ENCODE results near the gene BAZ2B.

Gene BAZ2B

DNA sequence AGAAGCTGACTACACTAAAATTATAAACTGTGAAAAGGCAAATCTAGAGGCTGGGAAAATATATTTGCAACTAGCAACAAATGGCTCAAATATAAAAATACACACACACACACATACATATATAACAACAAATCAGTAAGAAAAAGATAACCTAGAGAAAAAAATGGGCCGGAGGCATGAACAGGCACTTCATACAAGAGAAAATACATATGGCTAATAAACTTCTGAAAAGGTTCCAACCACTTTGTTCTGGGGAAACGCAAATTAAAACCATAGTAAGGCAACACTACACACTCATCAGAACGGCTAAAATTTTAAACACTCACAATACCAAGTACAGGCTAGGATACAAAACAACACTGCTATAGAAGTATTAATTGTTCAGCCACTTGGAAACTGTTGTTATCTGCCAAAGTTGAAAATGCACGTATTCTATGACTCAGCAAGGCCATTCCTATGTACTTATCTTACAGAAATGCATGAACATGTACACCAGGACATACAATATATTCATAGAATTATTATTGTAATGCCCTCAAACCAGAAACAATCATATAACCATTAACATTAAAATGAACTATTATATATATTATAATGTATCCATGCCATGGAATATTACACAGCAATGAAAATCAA is 345.5 kb downstream of the BAZ2B start:
- H3K27me3 ChIP-seq (ENCODE audit: low read depth, low read length) = no peaks in the 10 kb centered on the region
- no peaks in the 10 kb centered on the region for H3K9me3 ChIP-seq (ENCODE audit: control insufficient read depth in 1 of 2, low read length in 2 of 2)
- peaks cover 0 to 12% of the 10 kb centered on the region in 2 donors for H3K4me1 ChIP-seq (ENCODE audit: control insufficient read depth in 1 of 2, insufficient read depth in 2 of 2, low read length in 2 of 2)
- no peak overlapping the region for H3K27ac ChIP-seq (ENCODE audit: low read length)
- H3K4me3 ChIP-seq (ENCODE audit: low read depth in 1 of 2, low read length in 2 of 2) = no peak overlapping the region
- peaks cover 0 to 12% of the 10 kb centered on the region in 2 donors for H3K36me3 ChIP-seq (ENCODE audit: control insufficient read depth in 1 of 2, insufficient read depth in 2 of 2, low read length in 2 of 2)
